Colon (tissue), 2 donors: ENCODE data around the gene GATB.

Experiments used
- FAIRE-seq: peaks from 2 replicates; lab custom pipeline; 2012; peaks lifted over from hg19 to GRCh38; lab: Jason Lieb, UNC
- donor health status: control.
- donor health status: control.

GATB gene

GRCh38 chr4:151651496-151651895 lies 109.3 kb downstream of the GATB start:
- FAIRE-seq: no peak

DNA sequence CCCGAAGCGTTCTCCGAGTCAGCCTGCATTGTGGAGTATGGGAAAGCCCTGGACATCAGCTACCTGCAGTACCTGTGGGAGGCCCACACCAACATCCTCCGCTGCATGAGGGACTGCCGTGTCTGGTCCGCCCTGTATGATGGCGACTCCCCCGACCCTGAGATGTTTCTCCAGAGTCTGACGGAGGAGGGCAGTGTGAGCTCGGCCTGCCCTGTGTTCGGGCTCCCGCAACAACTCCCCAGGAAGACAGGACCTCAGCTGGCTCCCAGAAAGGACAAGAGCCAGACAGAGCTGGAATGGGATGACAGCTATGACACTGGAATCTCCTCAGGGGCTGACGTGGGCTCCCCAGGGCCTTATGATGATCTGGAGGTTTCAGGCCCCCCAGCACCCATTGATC lies 111.3 kb downstream of the GATB start:
- FAIRE-seq: no peak

- FAIRE-seq: no peak
Measured at GRCh38 chr4:151646322-151646721, 114.5 kb downstream of the GATB start.

DNA sequence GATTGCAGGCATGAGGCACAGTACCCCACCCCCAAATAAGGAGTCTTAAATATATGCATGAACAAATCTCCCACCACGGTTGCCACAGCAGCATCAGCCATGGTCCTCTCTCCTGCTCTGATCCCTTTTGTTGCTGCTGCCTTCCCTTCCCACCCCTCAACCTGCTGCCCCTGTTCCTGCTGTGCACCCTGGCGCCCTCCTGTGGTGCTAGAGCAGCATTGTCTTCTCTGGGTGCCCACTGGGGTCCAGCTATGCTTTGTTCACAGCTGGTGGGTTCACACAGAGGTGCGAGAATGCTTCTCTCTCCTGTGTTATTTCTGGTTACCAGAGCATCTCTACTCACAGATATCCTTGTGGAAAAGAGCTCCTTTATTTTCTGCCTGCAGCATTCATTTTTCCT lies 116.2 kb downstream of the GATB start:
- no peak for FAIRE-seq

DNA sequence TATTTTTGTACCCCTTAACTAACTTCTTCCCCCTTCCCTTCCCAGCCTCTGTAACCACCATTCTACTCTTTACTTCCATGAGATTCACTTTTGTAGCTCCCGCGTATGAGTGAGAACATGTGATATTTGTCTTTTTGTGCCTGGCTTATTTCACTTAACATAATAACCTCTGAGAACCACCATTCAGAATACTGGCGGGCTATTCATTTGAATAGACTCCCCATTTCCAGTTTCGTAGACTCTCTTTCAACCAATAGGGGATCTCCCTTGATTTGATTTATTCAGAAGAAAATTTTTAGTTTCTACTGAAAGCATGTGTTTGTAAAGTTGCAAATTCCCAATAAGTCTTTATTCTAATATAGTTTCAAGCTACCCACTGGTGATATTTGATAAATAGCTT lies 117.2 kb downstream of the GATB start:
- no peak for FAIRE-seq

- FAIRE-seq: no peak
Measured at GRCh38 chr4:151641983-151642382, 118.8 kb downstream of the GATB start.

- no peak for FAIRE-seq
Measured at GRCh38 chr4:151641167-151641566, 119.6 kb downstream of the GATB start.

- no peak for FAIRE-seq
Measured at GRCh38 chr4:151640381-151640780, 120.4 kb downstream of the GATB start.

GRCh38 chr4:151638295-151638858 lies 122.4 kb downstream of the GATB start:
- FAIRE-seq: peak; percentile 18

GRCh38 chr4:151631349-151631748 lies 129.5 kb downstream of the GATB start:
- FAIRE-seq: no peak

- FAIRE-seq: no peak
Measured at GRCh38 chr4:151629097-151629783, 131.6 kb downstream of the GATB start.

DNA sequence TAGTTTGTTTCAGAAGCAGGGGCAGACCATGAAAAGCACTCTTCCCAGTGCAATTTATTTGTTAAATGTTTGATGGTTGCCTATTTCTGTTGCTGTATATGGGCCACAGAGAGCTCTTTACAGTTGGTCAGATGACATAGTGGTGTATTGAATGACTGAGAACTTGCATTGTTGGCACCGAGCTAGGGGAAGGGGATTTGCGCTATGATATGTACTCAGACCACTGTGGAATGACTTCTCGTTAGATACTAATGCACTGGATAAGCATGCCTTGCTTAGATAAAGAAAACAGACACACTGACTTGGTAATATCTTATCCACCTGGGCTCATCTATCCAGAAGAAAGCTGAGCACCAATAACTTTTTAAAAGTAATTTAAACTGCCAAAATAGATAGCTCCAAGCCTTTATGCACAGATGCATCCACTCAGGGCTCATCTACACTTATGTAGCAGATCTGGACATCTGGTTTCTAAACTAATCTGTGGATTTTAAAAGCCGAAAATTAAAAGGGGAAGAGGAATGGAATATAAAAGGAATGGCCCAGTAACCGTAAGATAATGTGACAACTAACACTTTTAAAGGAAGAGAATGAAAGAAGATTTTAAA lies 132.7 kb downstream of the GATB start:
- FAIRE-seq: no peak

DNA sequence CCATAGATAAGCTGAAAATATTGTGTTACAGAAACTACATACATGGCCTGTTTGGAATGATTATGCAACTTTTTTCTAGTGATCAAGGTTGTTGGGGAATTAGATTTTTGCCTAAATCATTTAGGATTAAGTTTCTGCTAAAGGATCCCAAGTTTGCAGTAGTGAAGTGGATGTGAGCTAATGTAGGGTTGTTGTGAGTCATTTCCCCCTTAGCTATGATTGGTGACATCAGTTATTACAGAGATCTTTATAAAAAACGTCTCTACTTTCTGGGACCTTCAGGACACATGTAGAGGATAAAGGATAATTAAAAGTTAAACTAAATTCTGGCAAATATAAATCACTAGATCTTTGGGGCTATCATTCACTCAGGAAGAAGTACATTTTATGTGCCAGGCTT lies 133.3 kb downstream of the GATB start:
- no peak for FAIRE-seq

- FAIRE-seq: no peak
Measured at GRCh38 chr4:151626751-151627150, 134.1 kb downstream of the GATB start.

- FAIRE-seq: no peak
Measured at GRCh38 chr4:151626228-151626627, 134.6 kb downstream of the GATB start.

GRCh38 chr4:151624626-151625565 lies 135.9 kb downstream of the GATB start:
- FAIRE-seq: no peak
